HG03108 (cell line): ENCODE results near the gene CNTFR.

Experiments used
- ATAC-seq: cut with Tn5 transposase; IDR thresholded peaks from one replicate; pipeline ENCODE4 v1.9.1; 2021; ENCODE audit warnings: moderate library complexity; ENCODE audit not compliant: unreplicated experiment

Gene CNTFR

GRCh38 chr9:34590381-34591247, 1.1 kb upstream of the CNTFR start:
- no peak for ATAC-seq

- no peak for ATAC-seq
Measured at GRCh38 chr9:34588671-34589635, 571 bp downstream of the CNTFR start.

DNA sequence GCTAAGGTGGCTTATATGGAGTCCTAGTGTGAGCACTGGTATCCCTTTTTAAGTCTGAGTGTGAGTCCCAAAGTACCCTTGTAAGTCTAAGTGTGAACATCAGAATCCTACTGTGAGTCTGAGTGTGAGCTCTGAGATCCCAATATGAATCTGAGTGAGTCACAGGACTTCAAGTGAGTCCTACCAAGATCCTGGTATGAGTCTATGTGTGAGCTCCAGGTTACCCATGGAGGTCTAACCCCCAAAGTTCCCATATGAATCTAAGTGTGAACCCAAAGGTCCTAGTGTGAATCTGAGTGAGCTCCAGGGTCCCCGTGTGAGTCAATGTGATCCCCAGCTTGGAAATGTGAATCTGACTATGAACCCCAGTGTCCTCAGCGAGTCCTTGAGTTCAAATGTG, 2.3 kb downstream of the CNTFR start:
- no peak for ATAC-seq

DNA sequence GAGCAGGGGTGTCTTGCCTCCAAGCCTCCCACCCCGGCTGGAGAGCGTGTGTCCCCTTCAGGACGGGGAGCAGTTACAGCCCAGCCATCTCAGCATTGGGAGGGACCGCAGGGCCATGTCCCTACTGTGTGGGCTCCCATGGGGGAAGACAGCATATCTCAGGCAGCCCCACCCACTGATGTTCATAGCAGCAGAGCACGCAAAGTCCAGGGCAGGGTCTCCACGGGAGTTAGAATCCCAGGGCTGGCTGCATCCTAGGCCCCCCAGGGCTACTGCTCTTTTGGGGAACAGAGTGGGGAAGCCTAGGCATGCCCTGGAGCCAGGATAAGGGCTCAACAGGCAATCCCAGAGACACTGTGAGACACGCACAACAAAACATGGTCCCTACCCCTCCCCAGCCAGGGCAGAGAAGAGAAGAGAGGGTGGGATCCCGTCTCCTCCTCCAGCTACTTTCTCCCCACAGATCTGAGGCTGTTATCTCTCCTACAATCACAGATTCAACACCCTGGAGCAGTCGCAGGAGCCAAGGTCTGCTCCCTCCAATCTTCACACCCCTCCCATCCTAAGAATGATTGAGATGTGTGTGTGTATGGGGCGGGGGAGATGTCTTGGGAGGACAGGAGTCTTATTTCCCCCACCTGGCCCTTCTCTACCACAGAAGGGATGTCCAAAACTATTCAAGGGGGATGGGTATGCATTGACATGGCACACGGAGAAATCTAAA, 3.4 kb downstream of the CNTFR start:
- ATAC-seq, result no peak

DNA sequence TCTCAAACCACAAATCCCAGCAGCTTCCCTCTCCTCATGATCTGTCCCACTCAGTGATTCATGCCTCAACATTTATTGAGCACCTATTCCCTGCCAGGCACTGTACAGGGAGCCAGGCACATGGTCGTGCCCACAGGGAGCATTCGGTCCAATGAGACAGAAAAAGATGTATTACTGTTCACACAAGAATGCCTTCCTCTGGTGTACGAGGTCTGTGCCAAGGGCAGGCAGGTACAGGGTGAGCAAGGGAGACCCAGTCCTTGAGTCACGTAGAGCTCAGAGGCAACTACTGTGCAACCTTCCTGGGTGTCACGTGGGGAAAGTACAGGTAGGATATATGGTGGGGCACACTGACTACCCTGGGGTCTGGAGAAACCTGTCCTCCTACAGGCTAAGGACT, 4.6 kb downstream of the CNTFR start:
- ATAC-seq, result no peak

DNA sequence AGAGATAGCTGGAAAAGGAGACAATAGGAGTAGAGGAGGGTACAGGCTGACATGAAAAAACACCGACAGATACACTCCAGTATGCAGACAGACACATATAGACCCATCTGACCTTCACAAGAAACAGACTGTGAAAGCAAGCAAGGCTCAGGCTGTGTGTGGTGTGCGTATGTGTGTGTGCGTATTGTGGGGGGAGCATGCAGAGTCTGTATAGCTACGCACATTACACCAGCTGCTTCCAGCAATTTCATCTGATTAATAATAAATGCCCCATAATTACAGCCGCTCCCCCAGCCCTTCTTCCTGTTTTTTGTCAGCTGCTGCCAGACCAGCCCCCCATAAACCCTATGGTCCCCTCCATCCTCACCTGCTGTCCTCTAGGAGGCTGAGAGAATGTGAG, 6.7 kb downstream of the CNTFR start:
- ATAC-seq, result no peak

GRCh38 chr9:34581318-34581717, 8.2 kb downstream of the CNTFR start:
- no peak for ATAC-seq

DNA sequence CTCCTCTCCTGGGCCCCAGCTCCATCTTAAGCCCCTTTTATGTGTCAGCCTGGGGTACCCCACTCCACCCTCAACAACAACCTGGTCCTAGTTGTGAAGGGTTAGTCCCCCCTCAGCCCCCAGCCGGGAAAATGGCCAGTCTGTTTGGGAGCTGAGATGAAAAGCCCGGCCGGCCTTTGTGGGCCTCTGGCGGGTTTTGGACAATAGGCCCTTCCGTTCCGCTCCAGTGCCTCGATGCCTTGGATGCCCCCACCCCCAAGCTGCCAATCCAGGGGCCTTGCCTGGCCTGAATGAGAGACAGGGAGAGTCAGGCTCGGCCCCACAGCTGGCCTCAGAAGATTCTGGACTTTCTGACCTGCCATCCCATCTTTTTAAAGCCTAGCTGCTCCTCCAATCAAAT, 9.2 kb downstream of the CNTFR start:
- no peak for ATAC-seq

GRCh38 chr9:34579808-34580163, 9.7 kb downstream of the CNTFR start:
- ATAC-seq, result no peak

GRCh38 chr9:34579104-34579807, 10.3 kb downstream of the CNTFR start:
- no peak for ATAC-seq

GRCh38 chr9:34578241-34579103, 11.1 kb downstream of the CNTFR start:
- no peak for ATAC-seq

GRCh38 chr9:34577400-34578240, 11.9 kb downstream of the CNTFR start:
- ATAC-seq, result no peak

- ATAC-seq, result no peak
Measured at GRCh38 chr9:34576597-34577399, 12.7 kb downstream of the CNTFR start.

DNA sequence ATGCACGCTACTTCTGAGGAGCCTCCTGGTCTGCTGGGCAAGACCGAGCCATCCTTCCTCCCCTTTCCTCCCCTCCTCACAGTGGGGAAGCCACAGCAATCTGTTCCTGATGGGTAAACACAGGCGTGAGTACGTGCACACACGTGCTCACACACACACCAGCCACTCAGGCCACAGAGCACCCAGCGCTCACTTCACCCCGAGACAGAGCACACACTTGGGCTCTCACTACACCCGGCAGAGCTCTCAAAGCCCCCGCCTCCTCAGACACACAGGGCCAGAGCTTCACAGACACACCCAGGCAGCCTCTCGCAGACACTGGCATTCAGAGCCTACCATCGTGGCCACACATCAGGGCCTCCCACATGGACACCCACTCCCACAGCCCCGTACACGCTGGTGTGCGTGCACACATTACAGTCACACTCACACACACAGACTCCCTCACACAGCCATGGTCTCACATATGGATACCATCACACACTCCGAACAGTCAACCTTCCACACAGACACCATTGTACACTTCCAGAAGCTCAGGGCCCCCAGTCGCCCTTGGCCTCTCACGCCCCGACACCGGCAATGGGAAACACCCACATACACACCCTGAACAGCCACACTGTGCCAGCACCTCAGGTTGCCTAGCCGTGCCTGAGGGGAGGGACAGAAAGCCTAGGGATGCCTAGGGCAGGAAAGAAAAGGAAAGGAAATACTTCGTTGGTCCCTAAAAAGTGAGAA, 13.5 kb downstream of the CNTFR start:
- no peak for ATAC-seq

DNA sequence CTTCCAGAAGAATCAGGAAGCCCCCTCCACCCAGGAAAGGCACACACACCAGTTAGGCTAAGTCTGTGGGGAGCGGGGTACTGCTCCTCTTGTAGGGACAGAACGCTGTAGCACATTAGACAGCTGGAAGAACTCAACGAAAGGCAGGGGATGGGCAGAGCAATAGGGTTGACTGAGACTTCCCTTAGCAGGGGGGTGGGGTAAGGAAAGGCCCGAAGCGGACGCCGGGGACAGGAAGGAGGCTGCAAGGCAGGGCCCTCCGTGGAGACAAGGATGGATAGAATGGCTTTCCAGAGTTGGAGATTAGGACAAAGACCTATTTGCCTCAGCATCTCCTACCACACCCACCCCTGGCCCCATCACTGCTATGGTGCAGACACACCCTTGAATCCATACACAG, 14.3 kb downstream of the CNTFR start:
- ATAC-seq, result no peak

DNA sequence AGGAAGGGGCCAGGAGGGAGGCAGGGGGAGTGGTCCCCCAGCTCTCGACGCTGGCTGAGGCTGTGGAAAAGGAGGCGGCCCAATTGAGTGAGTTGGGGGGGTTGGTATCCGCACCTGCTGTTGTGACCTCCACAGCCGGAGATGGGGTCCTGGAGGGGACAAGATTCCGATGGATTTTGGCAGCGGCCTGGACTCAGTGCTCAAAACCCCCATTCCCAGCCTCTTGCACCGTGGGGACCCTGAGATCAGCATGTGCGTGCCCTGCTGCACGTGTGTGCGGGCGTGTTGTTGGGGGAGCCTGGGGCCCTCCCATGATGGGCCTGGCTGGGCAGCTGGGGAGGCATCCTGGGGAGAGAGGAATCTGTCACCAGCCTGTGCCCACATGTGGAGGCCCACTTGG, 15.0 kb downstream of the CNTFR start:
- no peak for ATAC-seq

- no peak for ATAC-seq
Measured at GRCh38 chr9:34573599-34574325, 15.8 kb downstream of the CNTFR start.
